Stimulated activated CD4-positive, alpha-beta T cell treated with anti-CD3 and anti-CD28 coated beads, Interleukin-1b, Interleukin-23, amount 100 ng/mL, for 48 hours (primary cell): ENCODE results near the gene PSMB2.

ENCODE experiments used
- DNase-seq: peaks from one replicate; pipeline ENCODE4 v3.0.0-alpha.2; 2020

Gene PSMB2

GRCh38 chr1:35640380-35641232 lies 720 bp downstream of the PSMB2 start:
- peak; percentile 3 for DNase-seq

- DNase-seq, result no peak
These were observed 3.9 kb downstream of the PSMB2 start for GRCh38 chr1:35637401-35637809.

GRCh38 chr1:35633547-35633946 lies 7.8 kb downstream of the PSMB2 start:
- no peak for DNase-seq

- DNase-seq, result no peak
These were observed 9.9 kb downstream of the PSMB2 start for GRCh38 chr1:35631396-35631795.

GRCh38 chr1:35629051-35629450 lies 12.3 kb downstream of the PSMB2 start:
- no peak for DNase-seq

- no peak for DNase-seq
These were observed 17.5 kb downstream of the PSMB2 start for GRCh38 chr1:35623832-35624231.

GRCh38 chr1:35622510-35623178 lies 18.7 kb downstream of the PSMB2 start:
- no peak for DNase-seq

GRCh38 chr1:35619237-35620121 lies 21.8 kb downstream of the PSMB2 start:
- DNase-seq, result no peak

- no peak for DNase-seq
These were observed 25.9 kb downstream of the PSMB2 start for GRCh38 chr1:35615440-35615839.

GRCh38 chr1:35611655-35612054 lies 29.7 kb downstream of the PSMB2 start:
- no peak for DNase-seq

GRCh38 chr1:35605867-35606182 lies 35.5 kb downstream of the PSMB2 start:
- no peak for DNase-seq

- no peak for DNase-seq
These were observed 36.1 kb downstream of the PSMB2 start for GRCh38 chr1:35605071-35605866.

GRCh38 chr1:35603941-35604340 lies 37.4 kb downstream of the PSMB2 start:
- no peak for DNase-seq

- no peak for DNase-seq
These were observed 37.9 kb downstream of the PSMB2 start for GRCh38 chr1:35603468-35603867.

- no peak for DNase-seq
These were observed 40.7 kb downstream of the PSMB2 start for GRCh38 chr1:35600593-35600992.

GRCh38 chr1:35599411-35599810 lies 41.9 kb downstream of the PSMB2 start:
- no peak for DNase-seq

- no peak for DNase-seq
These were observed 42.4 kb downstream of the PSMB2 start for GRCh38 chr1:35598895-35599294.

- DNase-seq, result no peak
These were observed 43.5 kb downstream of the PSMB2 start for GRCh38 chr1:35597870-35598269.

GRCh38 chr1:35595684-35596083 lies 45.6 kb downstream of the PSMB2 start:
- DNase-seq, result no peak

- no peak for DNase-seq
These were observed 47.1 kb downstream of the PSMB2 start for GRCh38 chr1:35594005-35594760.

GRCh38 chr1:35592991-35593769 lies 48.1 kb downstream of the PSMB2 start:
- no peak for DNase-seq
